ENCODE results near the gene CCDC57.

CCDC57 gene

DNA sequence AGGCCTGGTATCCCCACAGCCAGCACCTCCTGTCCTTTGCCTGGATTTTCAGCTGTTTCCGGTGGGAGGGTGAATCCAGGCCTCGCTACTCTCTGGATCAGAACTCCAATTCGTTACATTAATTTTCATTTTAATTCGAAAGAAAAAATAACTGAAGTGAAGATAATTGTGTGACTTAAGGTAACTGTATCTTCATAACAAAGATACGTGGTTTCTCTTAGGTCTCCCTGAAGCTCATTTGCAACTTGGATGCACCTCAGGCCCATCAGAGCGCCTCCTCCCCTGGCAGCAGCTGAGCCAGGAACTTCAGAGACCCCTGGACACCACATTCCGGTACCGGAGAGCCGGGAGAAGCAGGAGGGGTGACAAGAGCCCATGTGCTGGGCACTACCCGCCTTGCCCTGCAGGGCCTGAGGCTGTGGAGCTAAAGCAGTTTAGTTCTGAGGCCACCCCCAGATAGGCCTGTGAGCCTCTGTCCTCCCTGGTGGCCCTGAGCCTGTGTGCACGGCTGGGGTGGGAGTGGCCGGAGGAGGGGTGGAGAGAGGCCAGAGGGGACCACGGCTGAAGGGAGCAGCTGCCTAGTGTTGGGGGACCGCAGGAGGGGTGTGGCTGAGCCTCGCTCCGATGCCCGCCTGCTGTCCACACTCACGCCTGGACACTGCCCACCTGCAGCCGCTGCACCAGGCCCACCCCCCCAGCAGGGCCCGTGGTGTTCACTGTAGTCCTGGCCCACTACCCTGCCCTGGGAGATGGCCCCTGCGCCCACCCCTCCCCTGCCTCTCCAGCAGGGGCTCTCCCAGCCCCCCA lies 135.7 kb downstream of the CCDC57 start:
- DNase-seq, result no peak

DNA sequence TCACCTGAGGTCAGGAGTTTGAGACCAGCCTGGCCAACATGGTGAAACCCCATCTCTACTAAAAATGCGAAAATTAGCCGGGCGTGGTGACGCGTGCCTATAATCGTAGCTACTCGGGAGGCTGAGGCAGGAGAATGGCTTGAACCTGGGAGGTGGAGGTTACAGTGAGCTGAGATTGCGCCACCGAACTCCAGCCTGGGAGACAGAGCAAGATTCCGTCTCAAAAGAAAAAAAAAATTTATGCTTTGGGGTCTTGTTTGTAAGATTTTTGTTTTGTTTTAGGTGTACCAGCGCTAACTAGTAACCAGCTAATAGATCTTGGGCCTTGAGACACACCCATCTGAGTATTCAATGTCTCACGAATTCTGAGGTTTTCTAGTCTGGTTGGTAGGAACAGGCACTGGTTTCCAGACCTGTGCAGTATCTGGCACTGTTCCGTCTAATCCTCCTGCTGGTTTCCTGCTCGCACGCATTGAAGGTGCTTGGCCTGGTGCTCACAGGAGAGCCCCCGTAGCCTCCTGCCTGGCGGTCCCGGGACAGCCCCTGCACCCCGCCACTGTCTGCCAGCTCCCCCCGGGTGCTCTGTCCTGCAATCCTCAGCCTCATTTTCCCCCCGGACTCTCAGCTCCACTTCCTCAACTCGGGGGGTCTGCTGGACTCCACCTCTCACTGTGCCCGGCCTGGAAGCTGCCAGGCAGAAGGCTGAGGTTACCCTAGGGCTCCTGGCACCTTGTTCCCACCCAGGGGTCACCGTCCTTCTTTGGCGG lies 136.4 kb downstream of the CCDC57 start:
- DNase-seq, result no peak

- no peak for DNase-seq
Observed at GRCh38 chr17:82073446-82073845, 139.2 kb downstream of the CCDC57 start.

DNA sequence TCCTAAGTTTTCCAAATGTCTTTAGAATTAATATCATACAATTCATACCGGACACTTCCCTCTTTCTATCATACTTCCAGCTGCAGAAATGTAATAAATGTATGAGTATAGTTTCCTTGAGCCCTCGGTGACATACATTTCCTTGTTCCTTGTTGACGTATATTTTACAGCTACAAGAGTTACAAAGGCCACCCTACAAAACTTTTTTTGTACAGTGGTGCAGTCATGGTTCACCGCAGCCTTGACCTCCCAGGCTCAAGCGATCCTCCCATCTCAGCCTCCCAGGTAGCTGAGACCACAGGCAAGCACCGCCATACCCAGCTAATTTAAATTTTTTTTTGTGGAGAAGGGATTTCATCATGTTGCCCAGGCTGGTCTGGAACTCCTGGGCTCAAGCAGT lies 139.8 kb downstream of the CCDC57 start:
- no peak for DNase-seq

GRCh38 chr17:82070611-82071010 lies 142.0 kb downstream of the CCDC57 start:
- DNase-seq, result no peak

DNA sequence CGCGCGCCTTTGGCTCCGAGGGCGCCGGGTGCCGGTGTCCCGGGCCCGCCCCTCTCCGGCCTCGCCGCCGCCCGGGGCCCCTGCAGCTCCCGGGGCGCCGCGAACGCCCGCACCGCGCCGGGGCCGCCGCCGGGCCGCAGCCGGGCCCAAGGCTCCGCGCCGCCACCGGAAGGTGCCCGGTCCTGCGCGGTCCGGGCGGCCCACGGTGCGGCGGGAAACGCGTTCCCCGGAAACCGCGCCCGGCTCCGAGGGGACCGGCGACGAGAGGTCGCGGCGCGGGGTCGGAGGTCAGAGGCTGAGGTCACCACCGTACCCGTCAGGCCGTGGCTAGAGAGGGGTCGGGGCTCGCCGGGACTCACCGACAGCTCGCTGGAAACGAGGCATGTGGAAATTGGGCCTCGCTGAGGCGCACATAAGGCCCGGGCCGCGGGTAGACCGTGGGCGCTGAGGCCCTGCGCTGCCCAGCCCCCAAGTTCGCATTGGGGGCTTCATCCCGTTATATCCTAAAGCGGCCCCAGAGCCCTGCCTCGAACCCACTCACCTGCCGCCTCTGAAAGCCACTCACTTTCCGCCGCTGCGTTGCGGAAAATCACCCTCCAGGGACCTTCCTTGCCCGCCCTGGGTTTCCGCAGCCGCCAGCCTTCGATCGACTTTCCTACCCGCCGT lies 146.9 kb downstream of the CCDC57 start, which contains the start of gene DUS1L:
Gene DUS1L, minus strand, starts transcription at position 167 of the 666 bp plus-strand sequence. CDS start 745 bp downstream, outside the sequence.
- DNase-seq, result no peak

- DNase-seq, result no peak
Observed at GRCh38 chr17:82065193-82065637, 147.4 kb downstream of the CCDC57 start.

DNA sequence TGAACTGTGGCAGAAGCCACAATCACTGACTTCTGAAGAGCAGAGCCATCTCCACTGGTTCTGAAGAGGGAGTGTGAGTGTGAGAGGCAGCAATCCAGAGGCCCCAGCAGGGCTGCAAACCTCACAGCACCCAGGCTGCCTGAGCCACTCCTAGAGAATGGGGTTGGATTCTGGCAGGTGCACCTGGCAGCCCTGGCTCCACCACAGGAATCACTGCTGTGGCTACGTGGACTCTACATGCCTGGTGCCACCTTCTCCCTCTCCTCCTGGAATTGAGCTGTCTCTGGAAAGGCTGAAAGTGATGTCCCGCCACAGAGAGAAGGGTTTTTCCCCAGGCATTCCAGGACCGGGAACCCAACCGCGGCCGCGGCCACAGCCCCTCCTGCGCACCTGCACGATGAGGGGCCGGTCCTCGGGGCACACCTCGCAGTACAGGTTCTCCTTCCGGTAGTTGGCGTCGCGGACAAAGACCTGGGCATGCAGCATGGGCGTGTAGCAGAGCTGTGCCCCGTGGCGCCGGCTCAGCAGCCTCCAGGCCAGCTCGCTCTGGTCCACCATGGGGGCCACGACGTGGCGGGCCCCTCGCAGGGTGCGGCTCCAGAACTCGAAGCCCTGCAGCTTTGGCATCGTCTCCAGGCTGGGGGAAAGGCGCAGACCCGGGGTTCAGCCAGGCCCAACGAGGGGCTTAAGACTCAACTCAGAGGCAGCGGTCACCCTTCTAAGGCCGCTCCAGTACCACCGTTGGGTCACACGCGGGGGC lies 148.0 kb downstream of the CCDC57 start:
- no peak for DNase-seq

DNA sequence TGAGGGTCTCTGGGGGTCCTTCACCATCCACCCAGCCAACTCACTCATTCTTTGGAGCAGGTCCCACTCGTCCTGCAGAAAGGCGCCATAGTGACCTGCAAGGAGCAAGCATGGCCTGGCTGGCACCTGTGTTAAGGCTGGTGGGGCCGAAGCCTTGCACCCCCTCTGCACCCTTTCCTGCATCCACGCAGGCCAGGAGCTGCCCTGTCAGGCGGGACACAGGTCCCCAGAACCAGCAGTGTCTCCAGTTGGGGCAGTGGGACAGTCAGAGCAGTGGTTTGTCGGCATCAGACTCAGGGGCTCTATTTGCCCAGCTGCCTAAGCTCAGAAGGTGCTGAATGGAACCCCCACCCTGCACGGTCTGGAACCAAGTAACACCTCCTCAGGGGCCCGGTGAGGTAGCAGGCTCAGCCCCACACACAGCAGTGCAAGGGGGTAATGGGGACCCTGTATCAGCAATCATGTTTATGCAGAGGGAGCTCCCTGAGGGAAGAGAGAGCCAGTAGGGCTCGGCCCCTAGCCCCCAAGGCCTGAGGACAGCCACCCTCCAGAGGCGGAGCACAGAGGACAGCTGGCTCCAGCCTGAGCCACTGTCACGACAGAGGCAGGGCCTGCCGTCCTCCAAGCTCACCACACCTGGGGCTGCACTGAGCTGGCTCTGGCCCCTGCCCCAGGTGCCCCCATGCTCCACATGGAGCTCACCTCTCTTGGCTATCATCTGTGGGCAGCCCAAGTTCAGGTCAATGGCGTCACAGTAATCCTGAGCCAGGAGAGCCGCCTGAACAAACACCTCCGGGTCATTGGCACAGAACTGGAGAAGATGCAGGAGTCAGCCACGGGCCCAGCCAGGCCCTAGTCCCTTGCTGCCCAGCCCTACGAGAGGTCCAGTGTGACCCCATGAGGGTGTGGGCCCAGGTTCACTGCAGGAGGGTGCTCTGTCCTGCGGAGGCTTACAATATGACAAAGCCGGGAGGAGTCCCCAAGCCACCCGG lies 148.9 kb downstream of the CCDC57 start:
- DNase-seq, result no peak

DNA sequence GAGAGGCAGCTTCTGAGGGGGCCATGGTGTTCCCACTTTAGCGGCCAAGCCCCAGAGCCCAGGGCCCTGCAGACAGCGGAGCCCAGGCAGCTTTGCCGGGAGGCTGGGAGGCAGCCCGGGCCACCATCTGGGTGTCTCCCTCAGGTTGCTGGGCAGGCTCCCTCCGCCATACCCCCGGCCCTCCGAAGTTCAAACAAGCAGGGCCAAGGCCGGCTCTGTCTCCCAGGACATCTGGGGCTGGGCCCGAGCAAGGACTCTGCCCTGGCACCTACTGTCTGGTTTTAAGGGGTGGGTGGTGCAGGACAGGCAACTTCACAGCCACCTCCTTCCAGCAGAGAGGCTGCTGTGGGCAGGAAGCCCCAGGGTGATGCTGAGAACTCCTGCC lies 149.7 kb downstream of the CCDC57 start:
- DNase-seq, result no peak

GRCh38 chr17:82062076-82062983 lies 150.3 kb downstream of the CCDC57 start:
- no peak for DNase-seq

GRCh38 chr17:82061047-82061925 lies 151.4 kb downstream of the CCDC57 start:
- no peak for DNase-seq

DNA sequence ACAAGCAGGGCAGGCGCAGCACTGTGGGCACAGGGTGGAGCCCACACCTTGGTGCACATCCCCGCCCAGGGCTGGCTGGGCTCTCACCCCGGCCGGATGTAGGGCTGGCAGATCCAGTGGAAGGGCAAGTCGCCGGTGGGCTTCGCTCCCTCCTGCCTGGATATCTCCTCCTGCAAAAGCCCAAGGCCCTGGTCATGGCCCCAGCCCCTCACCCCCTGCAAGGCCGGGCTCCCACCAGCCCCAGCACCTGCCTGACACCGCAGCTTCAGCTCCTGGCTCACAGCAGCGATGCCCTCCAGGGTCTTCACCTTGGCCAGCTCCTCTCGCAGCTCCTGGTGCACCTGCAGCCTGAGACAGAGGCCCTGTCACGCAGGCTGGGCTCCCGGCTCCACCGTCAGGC lies 152.0 kb downstream of the CCDC57 start:
- DNase-seq, result no peak

- no peak for DNase-seq
Observed at GRCh38 chr17:82060001-82060380, 152.7 kb downstream of the CCDC57 start.

GRCh38 chr17:82059272-82060000 lies 153.2 kb downstream of the CCDC57 start:
- DNase-seq, result no peak

DNA sequence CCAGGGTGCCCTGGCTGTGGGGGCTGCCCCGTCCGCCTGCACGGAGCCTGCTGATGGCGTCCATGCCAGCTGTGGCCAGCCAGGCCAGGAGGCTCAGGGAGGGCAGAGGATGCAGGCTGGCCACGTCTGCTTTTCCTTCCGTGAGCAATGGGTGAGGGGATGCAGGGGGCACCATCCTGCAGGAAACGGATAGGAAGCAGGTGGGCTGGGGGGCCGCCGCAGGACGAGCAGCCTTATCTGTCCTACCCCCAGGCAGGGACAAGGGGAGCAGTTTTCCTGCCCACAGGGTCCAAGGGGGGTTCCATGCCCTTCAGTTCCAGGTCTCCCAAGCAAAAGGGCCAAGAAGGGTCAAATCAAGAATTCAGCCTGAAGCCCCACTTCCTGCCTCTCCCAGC lies 153.8 kb downstream of the CCDC57 start:
- no peak for DNase-seq

DNA sequence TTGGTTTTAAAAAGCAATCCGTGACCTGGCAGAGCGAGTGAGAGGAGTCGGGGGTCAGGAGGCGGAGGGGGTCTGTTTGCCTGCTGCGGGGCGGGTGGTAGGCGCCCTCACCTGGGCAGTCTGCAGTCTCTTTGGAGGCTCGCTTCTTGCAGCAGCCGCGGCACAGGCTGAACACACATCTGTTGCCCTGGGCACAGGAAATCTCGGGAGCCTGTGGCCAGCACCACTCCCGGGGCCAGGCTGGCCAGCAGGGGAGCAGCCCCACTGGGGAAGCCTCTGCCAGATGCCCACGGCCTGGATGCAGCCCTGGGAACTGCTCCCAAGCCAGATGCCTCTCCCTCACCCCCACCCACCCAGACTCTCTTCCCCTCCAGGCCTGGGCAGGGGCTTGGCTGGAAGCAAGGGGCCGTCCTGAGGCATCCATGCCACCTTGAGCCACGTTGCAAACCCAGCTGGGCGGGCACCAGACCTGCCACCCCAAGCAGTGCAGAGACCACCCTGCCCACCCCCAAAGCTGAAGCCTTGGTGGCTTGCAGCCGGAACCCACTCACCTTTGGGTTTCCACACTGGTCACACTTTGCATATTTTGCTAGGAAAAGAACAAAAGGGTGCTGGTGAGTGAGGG lies 154.3 kb downstream of the CCDC57 start:
- DNase-seq, result no peak
